Stomach (tissue), 9 donors: ENCODE results near the gene GRB2. TPM values are rescaled to one million over a fixed set of nuclear protein-coding genes. Genes with fewer than 3 reads are reported as not detected.

Experiments used
- DNase-seq, 2 donors: peaks; one replicate each; pipeline versions ENCODE4 v3.0.0 to v3.0.0-alpha.2; 2013 to 2019
- H3K27ac ChIP-seq, 5 donors: fragments of 200-600 bp in 4 of 5; sonication (generic) in 4 of 5; one replicate each; pipeline ENCODE4 v1.5.1; 2013 to 2019; ENCODE audit warnings: mild to moderate bottlenecking in 1 of 5, moderate library complexity in 1 of 5
- H3K27me3 ChIP-seq, 3 donors: fragments of 200-600 bp; sonication (generic); one replicate each; pipeline ENCODE4 v1.5.1; 2017 to 2019; ENCODE audit warnings: mixed run types in 1 of 3
- H3K36me3 ChIP-seq, 4 donors: fragments of 200-600 bp; sonication (generic); 1 replicate in 3 of 4; 2 replicates in 1 of 4; pipeline ENCODE4 v1.5.1; 2016 to 2019
- H3K4me1 ChIP-seq, 4 donors: fragments of 200-600 bp; sonication (generic); one replicate each; pipeline ENCODE4 v1.5.1; 2016 to 2019
- H3K4me3 ChIP-seq, 4 donors: fragments of 200-600 bp; sonication (generic) in 3 of 4; one replicate each; pipeline ENCODE4 v1.5.1; 2016 to 2019; ENCODE audit warnings: mild to moderate bottlenecking in 1 of 4
- H3K9me3 ChIP-seq, 4 donors: fragments of 200-600 bp; sonication (generic); one replicate each; pipeline ENCODE4 v1.5.1; 2016 to 2019
- EP300 ChIP-seq: sonication (generic); formaldehyde crosslinking; IDR thresholded peaks from one replicate; pipeline ENCODE4 v1.6.1; 2017; ENCODE audit warnings: antibody characterized with exemption
- POLR2A ChIP-seq, 4 donors: fragments of 450-650 bp; IDR thresholded peaks; one replicate each; pipeline ENCODE4 v1.6.1; 2016; ENCODE audit warnings: antibody characterized with exemption in 4 of 4, control low read depth in 2 of 4, mild to moderate bottlenecking in 1 of 4, moderate library complexity in 1 of 4
- POLR2AphosphoS5 ChIP-seq, 3 donors: sonication (generic); formaldehyde crosslinking; IDR thresholded peaks; one replicate each; pipeline ENCODE4 v1.6.1; 2016; ENCODE audit warnings: antibody characterized with exemption in 3 of 3
- WGBS, 5 donors: extraction: QIAGEN DNeasy Blood & Tissue Kit in 3 of 5; methylation state at CpG; one replicate each; pipeline versions ENCODE4 v1.1.5 to v1.1.7; 2013 to 2018; 5-methylcytosine and 5-hydroxymethylcytosine counted together
- intact Hi-C: fragments of 100-400 bp; cut with DNase I; formaldehyde crosslinking; loops from one replicate; pipeline ENCODE4 v1.15.1; 2023; ENCODE audit warnings: low total_unique reads
- polyA plus RNA-seq, 3 donors: library from polyadenylated mRNA; stranded (reverse); fragments of 200-250 nt; gene quantifications; one replicate each; pipeline ENCODE4 v1.2.3, GENCODE V29; 2013
- total RNA-seq, 5 donors: library from RNA; depleted of rRNA; stranded (reverse); fragments of >200 nt; gene quantifications; one replicate each; pipeline versions ENCODE4 v1.1.0 to v1.2.3, GENCODE V29; 2014 to 2016
- TF ChIP-seq, protein P1 (sequence below), 7 experiments: fragments of 450-650 bp in 4 of 7; fragments of 200-600 bp in 3 of 7; sonication (generic) in 3 of 7; IDR thresholded peaks; one replicate each; pipeline ENCODE4 v1.5.1; 2016 to 2019; ENCODE audit warnings: antibody characterized with exemption in 7 of 7, control low read depth in 2 of 7, mild to moderate bottlenecking in 1 of 7
- donor health status: healthy with polysubstance abuse.
- donor health status: Bipolar disorder and iron deficiency.
- donor health status: healthy.

Gene GRB2
- total and polyA plus RNA-seq, 8 donors, result 32.5 to 488 (median 96.6) TPM

DNA sequence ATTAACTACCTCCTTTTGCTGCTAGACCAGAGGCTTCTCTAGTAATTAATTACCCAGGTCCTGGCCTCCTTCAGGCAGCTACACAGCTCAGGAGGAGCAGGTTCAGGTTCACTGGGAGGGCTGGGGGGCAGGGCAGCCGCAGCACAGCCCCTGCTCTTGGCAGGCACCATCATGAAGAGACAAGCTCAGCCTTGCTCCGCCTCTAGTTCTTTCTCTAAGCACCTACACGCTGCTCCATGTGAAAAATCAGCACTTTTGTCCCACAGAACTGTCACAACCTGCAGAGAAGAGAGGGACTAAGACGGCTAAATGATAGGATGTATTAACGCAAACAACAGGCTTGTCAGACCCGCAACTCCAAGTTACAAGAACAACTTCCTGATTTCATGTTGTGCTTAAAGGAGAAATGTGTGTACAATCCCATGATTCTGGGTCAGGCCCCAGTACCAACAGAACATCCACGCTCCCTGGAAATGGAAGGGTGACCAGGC lies 53.4 kb downstream of the GRB2 start:
- Histone ChIP-seq H3K36me3 (no peaks in the 10 kb centered on the region), H3K4me1 (peaks cover 1 to 77% (median 45%) of the 10 kb centered on the region in 4 donors), H3K4me3 (peak overlapping the region in 1 of 4 donors; percentile 4), H3K9me3 (no peaks in the 10 kb centered on the region), H3K27me3 (no peaks in the 10 kb centered on the region), H3K27ac (peak overlapping the region in 2 of 5 donors; percentile 26 to 36)
- DNase-seq, result peak; percentile 52 to 74
- intact Hi-C loops, result no loop called here
- TF ChIP-seq POLR2AphosphoS5 (IDR thresholded peaks at IDR 0.05), result no peak
- TF ChIP-seq POLR2A (IDR thresholded peaks at IDR 0.05), result no peak
- TF ChIP-seq, protein P1, sequence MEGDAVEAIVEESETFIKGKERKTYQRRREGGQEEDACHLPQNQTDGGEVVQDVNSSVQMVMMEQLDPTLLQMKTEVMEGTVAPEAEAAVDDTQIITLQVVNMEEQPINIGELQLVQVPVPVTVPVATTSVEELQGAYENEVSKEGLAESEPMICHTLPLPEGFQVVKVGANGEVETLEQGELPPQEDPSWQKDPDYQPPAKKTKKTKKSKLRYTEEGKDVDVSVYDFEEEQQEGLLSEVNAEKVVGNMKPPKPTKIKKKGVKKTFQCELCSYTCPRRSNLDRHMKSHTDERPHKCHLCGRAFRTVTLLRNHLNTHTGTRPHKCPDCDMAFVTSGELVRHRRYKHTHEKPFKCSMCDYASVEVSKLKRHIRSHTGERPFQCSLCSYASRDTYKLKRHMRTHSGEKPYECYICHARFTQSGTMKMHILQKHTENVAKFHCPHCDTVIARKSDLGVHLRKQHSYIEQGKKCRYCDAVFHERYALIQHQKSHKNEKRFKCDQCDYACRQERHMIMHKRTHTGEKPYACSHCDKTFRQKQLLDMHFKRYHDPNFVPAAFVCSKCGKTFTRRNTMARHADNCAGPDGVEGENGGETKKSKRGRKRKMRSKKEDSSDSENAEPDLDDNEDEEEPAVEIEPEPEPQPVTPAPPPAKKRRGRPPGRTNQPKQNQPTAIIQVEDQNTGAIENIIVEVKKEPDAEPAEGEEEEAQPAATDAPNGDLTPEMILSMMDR (IDR thresholded peaks at IDR 0.05), result no peak
- TF ChIP-seq EP300, result no peak
- 19 to 38% (median 28%) methylated on average over 7 of the region's 7 CpGs for WGBS, 5 donors

GRCh38 chr17:75350706-75351105 lies 54.8 kb downstream of the GRB2 start:
- no peaks in the 10 kb centered on the region for H3K9me3 ChIP-seq
- H3K4me3 ChIP-seq, result no peak overlapping the region
- 85 to 95% (median 91%) methylated on average over 9 of the region's 9 CpGs for WGBS, 5 donors
- TF ChIP-seq POLR2A (IDR thresholded peaks at IDR 0.05), result no peak
- TF ChIP-seq, protein P1 (IDR thresholded peaks at IDR 0.05), result no peak
- TF ChIP-seq EP300, result no peak
- no peak for TF ChIP-seq POLR2AphosphoS5 (IDR thresholded peaks at IDR 0.05)
- peaks cover 13 to 77% (median 47%) of the 10 kb centered on the region in 4 donors for H3K4me1 ChIP-seq
- H3K36me3 ChIP-seq, result no peaks in the 10 kb centered on the region
- intact Hi-C loops, result no loop called here
- no peaks in the 10 kb centered on the region for H3K27me3 ChIP-seq
- DNase-seq, result peak in 1 of 2 donors; percentile 34
- no peak overlapping the region for H3K27ac ChIP-seq

DNA sequence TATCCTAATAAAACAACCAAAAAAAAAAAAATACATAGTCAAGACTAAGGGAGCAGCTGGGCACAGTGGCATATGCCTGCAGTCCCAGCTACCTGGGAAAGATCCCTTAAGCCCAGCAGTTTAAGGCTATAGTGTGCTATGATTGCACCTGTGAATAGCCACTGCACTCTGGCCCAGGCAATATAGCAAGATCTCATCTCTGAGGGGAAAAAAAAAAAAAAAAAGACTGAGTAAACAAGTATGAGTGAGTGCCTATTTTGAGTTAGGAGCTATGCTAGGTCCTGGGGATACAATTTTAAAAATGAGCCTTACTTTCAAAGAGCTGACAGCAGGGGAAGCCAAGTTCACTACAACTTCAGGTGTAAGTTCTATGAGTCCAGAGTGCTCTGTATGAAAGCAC lies 55.4 kb downstream of the GRB2 start:
- H3K27ac ChIP-seq, result no peak overlapping the region
- H3K4me3 ChIP-seq, result no peak overlapping the region
- intact Hi-C loops, result no loop called here
- H3K36me3 ChIP-seq, result no peaks in the 10 kb centered on the region
- H3K27me3 ChIP-seq, result no peaks in the 10 kb centered on the region
- TF ChIP-seq EP300 (no peak), POLR2AphosphoS5 (IDR thresholded peaks at IDR 0.05) (no peak), POLR2A (IDR thresholded peaks at IDR 0.05) (no peak)
- TF ChIP-seq, protein P1 (IDR thresholded peaks at IDR 0.05), result no peak
- DNase-seq, result no peak
- peaks cover 19 to 82% (median 53%) of the 10 kb centered on the region in 4 donors for H3K4me1 ChIP-seq
- no peaks in the 10 kb centered on the region for H3K9me3 ChIP-seq

DNA sequence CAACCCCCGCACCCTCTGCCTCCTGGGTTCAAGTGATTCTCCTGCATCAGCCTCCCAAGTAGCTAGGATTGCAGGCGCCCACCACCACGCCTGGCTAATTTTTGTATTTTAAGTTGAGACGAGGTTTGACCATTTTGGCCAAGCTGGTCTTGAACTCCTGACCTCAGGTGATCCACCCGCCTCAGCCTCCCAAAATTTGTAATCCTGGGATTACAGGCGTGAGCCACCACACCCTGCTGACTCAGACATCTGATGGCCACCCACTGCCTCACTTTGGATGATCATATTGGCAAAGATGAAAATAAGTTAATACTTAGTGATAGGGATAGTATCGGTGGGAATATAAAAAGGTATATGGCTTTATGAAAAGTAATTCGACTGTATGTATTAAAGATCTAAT lies 55.9 kb downstream of the GRB2 start:
- no peak overlapping the region for H3K4me3 ChIP-seq
- TF ChIP-seq EP300, result no peak
- TF ChIP-seq POLR2A (IDR thresholded peaks at IDR 0.05), result no peak
- TF ChIP-seq, protein P1 (IDR thresholded peaks at IDR 0.05), result no peak
- no peak for TF ChIP-seq POLR2AphosphoS5 (IDR thresholded peaks at IDR 0.05)
- 89 to 95% (median 91%) methylated on average over 8 of the region's 8 CpGs for WGBS, 5 donors
- no peak for DNase-seq
- H3K9me3 ChIP-seq, result no peaks in the 10 kb centered on the region
- no peaks in the 10 kb centered on the region for H3K36me3 ChIP-seq
- intact Hi-C loops, result no loop called here
- no peak overlapping the region for H3K27ac ChIP-seq
- peaks cover 23 to 87% (median 57%) of the 10 kb centered on the region in 4 donors for H3K4me1 ChIP-seq
- no peaks in the 10 kb centered on the region for H3K27me3 ChIP-seq
